Colon (tissue), 2 donors: ENCODE measurements around the gene WNT1.

Source experiments
- FAIRE-seq: peaks from 2 replicates; lab custom pipeline; 2012; peaks lifted over from hg19 to GRCh38; lab: Jason Lieb, UNC
- donor health status: control.
- donor health status: control.

The WNT1 gene

DNA sequence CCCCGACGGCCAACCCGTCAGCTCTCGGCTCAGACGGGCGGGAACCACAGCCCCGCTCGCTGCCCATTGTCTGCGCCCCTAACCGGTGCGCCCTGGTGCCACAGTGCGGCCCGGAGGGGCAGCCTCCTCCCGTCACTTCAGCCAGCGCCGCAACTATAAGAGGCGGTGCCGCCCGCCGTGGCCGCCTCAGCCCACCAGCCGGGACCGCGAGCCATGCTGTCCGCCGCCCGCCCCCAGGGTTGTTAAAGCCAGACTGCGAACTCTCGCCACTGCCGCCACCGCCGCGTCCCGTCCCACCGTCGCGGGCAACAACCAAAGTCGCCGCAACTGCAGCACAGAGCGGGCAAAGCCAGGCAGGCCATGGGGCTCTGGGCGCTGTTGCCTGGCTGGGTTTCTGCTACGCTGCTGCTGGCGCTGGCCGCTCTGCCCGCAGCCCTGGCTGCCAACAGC lies at the start of gene WNT1:
TSS of gene WNT1 (plus strand) at position 32 of the 450 bp plus-strand sequence. CDS start at position 361, 329 bp downstream.
- no peak for FAIRE-seq

DNA sequence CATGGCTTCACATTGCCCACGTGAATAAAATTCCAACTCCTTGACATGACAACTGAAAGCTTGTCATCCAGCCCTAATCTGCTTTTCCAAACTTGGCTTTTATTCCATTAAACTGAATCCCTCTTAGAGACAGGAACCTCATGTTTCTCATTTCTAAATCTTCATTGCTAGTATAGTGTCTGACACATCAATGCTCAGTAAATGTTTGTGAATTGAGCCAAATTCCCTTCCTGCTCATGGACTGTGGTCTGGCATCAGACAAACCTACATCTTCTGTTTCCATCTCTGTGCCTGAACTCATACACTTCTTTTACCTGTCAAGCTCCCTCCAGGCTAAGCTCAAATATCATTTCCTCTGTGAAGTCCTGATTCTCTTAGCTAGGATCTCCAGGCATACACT lies 48.6 kb upstream of the WNT1 start:
- FAIRE-seq = no peak

DNA sequence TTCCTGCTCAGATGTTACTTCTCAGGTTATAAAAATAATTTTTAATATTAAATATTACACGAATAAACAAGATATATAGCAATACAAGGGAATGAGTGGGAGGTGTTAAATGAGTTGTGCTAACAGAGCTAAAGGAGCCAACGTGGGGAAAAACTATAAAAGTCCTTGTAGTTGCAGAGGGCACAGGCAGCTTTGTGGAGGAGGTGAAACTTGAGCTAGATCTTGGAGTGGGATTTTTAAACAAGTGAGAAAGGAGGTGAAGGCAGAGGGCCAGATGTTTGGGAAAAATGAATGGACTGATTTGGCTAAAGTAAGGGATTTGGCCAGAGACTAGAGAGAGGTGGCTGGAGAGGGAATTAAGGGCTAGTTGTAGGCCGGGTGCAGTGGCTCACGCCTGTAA lies 47.6 kb upstream of the WNT1 start:
- no peak for FAIRE-seq

DNA sequence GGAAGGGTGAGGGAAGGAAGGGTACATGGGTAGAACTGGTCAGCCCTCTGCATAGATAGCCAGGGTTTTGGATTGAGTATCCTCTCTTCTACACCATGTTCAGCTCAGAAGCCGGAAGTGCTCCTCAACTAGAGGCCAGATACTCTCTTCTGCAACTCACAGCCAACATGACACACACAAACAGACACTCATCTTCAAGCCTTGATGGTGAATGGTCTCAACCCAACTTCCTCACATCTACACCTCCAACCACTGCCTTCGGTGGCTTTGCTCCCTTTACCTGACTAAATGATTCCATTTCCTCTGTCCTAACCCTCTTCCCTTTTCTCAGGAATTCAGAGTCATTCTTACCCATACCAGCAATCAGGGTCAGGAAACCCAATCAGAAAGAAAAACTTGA lies 45.2 kb upstream of the WNT1 start:
- FAIRE-seq = no peak

DNA sequence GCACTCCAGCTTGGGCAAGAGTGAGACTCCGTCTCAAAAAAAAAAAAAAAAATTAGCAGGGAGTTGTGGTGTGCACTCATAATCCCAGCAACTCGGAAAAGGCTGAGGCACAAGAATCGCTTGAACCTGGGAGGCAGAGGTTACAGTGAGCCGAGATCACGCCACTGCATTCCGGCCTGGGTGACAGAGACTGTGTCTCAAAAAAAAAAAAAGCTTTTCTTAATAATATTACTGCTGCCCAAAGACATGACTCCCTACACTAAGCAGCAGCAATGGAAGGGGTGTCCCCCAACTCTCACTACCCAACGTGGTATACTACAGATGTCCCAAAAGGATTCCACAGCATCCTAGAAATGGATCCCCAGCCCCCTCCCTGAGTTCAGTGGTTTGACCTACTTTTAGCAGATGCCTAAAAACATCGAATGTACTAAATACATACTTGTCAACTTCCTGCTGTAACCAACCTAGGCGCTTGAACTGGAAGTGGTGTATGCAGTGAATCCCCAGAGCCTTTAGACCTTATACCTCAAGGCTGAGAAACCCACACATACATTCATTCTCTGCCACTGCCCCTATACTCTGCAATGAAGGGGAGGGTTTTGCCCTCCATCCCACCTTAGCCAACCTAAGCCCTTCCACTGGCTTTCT lies 44.3 kb upstream of the WNT1 start:
- FAIRE-seq = no peak

DNA sequence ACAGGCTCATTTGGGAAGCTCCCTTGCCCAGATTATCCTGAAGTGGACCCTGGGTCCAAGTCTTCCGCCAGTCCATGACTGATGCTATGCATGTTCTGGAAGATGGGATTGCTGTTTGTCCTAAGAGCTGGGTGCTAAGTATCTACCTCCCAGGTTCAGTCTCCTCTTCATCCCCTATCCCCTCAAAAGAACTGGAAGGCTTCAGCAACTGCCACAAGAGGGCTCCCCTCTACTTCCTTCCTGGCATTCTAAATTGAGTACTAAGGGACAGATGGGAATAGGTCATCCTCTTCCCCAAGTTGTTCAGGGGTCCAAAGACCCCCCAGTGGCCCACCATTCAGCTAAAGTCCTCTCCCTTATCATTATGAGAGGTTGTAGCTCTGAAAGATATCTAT lies 43.8 kb upstream of the WNT1 start:
- FAIRE-seq = no peak

DNA sequence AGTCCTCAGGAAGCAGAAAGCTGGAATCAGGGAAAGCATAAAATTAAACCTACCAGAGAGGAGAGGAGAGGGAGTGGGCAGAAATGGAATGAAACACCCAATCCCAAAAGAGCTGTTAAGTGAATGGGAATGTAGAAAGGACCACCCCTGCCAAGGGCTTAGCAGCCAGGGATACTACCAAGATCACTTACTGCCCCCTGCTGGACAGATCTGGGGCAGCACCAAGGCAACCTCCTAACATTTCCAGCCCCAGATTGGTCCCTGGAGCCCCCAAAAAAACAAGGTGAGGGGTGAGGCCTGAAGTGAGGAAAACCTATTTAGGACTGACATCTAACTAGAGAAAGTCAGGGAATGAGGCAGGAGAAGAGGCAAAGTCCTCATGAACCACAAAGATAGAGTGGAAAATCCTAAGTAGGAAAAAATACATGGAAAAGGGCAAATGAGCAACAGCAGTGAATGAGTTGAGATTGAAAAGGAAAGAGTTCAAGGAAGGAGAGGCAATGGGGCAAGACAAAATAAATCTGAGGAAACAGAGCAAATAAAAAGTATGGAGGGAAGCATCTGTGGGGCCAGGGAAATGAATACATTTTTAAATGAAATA lies 41.6 kb upstream of the WNT1 start:
- no peak for FAIRE-seq

DNA sequence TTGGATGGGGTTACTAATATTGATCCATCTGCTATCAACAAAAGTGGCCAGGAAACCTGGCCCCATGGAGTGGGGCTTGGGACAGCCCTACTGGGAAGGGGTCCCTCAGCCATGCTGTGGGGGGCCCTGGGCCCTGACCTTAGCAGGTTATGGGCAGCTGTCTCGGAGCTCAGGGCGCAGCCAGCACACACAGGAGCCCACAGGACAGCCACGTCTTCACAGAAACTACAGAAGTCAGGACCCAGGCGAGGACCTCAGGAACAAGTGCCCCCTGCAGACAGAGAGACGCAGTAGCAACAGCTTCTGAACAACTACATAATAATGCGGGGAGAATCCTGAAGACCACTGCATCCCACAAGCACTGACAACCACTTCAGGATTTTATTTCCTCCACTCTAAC lies 41.0 kb upstream of the WNT1 start:
- FAIRE-seq = no peak

DNA sequence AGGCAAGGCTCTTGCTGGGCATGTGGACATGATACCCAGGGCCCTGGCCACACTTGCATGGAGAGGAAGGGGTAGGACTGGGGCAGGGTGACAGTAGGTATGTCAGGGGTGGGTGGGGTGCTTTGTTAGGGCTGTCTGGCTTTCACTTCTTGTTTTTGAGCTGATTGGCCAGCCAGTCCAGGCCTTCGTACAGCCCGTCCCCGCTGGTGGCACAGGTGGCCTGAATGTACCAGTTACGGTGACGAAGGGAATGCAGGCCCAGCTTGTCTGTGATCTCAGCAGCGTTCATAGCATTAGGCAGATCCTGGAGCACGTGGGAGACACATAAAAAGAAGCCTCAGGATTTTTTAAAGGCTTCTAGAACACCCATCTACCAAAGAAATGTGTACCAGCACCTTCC lies 39.3 kb upstream of the WNT1 start:
- no peak for FAIRE-seq

DNA sequence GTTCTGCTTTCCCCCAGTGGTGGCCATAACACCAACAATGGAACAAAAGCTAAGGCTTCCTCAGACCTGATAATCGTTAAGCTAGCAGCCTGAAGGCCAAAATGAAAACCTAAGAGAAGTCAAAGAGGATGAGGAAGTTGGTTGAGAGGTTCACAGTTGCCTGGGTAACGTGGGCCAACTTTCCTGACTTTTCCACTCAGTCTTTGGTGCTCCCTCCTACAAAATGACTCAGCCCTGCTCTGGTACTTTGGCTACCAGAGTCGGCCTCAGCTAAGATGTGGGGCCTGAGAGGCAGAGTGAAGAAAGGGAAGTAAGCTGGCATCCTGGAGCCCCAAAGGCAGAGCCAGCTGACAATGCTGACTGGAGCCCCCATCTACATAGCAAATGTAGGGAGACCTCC lies 37.9 kb upstream of the WNT1 start:
- FAIRE-seq = no peak

DNA sequence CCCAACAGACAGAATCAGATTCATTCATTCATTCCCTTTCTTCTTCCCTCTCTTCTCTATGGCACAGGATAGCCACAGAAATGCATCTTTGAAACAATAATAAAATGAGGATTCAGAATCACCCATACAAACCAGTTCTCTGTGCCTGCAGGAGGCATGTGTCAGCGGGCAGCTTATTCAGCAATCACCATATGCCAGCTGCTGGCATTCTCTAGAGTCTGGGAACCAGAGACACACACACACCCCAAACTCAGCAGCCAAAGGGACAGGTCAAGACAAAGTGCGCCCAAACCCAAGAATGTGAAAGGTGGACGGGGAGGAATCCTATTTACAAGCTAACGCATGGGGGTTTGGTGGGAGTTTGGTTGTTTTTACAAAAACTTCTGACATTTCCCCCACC lies 34.9 kb upstream of the WNT1 start:
- FAIRE-seq = no peak

DNA sequence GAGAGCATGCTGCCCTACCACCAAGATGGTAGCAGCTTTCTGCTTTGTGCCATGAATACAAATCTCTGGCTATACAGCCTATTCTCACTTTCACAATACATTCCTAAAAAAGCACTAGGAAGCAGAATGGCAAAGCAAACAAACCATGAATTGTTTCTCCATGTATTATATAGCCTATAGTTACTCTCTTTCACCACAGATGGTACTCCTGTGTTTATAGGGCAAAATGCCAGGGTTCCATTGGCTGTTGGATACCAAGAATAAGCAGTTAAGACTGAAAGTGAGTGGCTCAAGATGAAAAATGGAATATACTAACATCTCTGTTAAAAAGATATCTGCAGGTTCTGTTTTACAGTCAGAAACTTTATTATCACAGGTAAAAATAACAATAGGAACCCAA lies 31.9 kb upstream of the WNT1 start:
- FAIRE-seq = no peak

DNA sequence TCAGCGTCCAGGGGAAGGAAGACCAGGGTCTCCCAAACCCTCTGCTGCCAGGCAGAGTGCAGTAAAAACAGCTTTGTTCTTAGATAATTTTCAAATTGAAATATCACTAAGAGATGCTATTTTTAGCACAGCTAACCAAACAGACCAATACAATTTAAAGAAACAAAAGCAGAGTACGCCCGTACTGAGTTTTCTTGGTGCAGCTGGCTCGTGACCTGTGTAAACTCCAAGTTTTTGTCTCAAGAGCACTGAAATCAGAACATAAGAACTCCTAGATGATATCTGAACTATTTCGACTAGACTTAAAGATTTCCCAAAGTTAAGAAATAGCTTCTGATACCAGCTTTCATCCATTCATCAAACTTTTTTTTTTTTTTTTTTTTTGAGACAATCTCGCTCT lies 31.2 kb upstream of the WNT1 start:
- FAIRE-seq = no peak

DNA sequence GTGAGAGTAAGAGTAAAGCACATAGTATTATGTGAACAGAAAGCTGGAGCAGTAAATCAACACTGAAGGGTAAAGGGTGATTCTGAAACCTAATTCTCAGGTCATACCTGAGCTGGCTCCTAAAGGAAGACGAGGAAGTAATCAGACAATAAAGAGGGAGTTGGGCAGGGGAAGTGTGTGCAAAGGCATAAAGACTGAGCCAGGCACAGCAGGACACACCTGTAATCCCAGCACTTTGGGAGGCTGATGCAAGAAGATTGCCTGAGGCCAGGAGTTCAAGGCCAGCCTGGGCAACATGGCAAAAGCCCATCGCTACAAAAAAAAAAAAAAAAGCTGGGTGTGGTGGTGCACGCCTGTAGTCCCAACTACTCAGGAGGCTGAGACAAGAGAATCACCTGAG lies 30.4 kb upstream of the WNT1 start:
- no peak for FAIRE-seq

DNA sequence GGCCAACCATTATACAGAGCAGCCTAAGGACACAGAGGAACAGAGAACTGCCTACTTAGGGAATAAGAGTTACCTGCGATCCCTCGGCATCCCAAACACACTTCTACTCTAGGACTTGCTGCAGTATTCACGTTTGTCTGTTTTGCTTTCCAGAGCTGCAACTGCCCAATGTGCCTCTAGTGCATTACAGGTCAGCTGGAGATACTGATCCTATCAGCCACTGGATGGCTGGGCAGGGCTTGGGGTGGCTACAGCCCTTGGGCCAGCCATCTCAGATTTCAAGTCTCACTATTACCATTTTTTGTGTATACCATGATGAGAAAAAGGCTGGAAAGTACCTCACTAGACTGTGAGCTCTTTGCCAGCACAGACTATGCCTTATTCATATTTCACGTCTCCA lies 25.4 kb upstream of the WNT1 start:
- FAIRE-seq = no peak

DNA sequence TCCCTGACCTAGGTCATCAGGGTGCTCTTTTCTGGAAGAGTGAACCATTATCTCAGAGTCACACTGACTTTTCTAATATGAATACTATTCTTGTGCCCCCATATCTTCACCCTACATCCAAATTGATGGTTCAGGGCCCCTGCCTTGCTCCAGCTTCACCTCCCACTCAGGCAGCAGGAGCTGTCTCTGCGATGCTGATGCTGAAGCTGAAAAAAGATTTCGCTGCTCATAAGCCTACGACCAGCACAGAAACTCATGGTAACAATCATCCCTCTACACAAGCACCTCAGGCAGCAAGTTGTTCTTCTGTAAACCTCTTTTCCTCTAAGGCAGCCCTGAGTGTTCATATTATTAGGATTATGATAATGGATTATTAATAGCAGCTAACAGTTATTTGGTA lies 24.1 kb upstream of the WNT1 start:
- FAIRE-seq = no peak

DNA sequence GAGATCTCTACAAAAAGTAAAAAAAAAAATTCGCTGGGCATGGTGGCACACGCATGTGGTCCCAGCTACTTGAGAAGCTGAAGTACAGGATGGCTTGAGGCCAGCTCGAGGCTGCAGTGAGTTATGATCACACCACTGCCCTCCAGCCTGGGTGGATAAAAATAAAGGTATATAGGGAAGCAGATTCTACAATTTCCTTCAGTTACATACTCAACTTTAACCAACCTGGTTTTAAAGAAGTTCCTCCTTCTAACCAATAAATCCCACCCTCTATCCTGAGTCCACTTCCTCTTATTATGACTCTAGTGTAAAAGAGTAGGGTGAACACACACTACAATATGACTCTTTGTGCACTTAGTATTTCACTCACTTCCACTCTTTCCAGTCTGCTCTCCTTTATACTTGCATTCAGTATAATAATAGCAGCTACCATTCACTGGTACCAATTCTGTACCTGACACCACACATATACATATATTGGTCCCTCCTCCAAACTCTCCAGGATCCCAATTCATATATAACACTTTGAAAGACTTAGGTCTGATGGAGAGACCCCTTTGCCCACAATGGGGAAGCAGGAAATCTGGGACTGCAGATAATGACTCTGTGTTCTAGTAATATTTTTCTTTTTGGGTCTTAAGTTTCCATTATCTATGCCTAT lies 23.2 kb upstream of the WNT1 start:
- no peak for FAIRE-seq

DNA sequence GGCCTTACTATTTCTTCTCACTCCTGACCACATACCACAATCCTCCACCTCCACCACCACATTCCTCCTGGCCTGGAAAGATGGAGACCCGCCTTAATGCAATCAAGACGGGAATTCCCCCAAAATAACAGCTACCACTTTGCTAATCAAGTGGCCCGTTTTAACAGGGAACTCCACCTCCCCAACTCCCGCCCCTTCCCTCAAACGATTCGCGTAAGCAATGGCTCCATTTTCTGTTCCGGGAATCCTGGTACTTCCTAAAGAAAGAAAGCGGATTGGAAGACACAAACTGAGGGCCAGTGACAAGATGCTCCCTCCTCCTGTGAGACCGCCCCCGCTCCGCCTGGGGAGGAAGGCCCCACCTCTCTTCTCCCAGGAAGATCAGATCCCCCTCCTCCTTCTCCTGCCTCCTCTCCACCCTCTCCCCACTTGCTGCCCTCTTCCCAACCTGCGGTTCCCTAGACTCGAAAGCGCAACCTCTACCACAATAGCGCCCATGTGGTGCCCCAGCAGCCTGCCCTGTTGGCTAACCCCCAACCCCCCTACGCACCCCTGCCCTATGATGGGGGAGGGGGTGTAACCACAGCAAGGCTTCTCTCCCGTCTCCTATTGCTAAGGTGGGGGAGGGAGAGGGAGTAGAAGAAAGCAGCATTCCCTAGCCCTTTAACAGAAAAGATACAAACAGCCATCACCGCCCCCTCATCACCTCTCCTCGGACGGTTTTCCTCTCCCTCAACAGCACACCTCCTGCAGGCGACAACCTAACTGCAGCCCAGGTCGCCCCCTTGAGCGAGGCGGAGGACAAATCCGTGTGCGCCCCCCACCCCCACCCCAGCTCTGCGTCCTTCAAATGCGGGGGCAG lies 21.6 kb upstream of the WNT1 start:
- no peak for FAIRE-seq

DNA sequence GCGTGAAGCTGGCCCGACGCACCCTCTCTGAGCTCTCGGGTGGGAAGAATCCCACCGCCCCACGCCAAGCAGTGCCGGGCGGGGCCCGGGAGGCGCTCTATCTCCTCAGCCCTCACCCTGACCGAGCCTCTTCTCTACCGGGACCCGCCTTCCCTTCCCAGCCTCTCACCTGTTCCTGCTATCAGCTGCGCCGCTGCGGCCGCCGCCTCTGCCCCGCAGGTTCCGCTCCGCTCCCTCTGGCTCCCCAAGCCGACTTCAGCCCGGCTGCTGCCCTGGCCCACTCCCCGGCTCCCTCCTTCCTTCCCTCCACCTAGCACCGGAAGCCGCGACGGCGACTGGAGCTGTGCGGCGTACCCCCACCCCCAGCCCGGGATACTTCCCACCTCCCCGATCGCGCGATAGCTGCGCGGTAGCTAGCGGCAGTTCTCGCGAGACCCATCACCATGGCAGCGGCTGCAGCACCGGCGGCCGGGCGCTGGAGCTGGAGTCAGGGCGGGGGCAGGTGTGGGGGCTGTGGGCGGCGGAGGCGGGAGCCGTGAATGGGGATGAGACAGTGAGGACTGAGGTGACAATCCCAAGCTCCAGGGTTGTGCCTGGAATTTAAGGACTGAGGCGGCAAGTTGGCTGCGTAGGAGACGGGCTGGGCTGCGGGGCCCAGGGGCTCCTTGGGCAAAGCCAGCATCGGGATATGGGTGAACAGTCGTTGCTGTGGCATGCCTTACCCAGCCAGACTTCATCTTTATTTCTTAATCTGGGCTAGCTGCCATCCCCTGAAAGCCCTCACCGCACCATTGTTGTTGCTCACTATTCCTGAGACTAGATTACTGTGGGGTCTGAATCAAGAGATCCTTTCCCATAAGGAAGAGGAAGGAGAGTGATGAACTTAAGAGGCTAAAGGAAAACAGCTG lies 20.7 kb upstream of the WNT1 start, which contains the start of gene ARF3:
TSS of gene ARF3 (minus strand) at position 347 of the 908 bp plus-strand sequence. CDS start 16,392 bp downstream, outside the sequence.
- no peak for FAIRE-seq

DNA sequence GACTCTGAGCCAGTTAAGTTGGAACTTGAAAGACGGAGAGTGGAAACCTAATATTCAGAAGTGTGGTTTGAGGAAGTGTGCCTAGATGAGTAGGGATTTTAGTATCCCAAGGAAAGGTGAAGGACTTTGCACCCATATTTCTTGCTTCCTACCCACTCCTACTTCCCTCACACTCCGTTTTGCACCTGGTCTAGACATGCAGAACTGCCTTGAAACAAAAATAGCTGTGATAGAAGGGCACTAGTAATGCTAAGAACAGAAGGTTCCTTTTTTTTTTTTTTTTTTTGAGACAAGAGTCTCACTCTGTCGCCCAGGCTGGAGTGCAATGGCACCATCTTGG lies 20.1 kb upstream of the WNT1 start:
- FAIRE-seq = no peak

DNA sequence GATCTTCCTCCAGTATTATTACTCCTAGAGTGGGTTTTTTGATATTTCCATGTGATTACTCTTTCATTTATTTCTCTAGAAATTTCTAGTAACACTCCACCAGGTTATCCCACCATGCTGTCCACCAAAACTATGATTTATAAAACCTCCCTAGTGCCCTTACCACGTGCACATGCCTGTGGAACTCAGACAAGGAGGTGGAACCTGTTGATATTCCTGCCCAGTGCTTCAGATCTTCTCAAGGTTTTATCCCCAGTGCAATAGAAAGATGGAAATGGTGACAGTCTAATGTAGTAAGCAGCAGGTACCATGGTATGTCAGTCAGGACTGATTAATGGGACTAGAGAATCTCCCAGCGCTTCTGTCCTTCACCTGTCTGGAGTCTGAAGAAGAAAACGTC lies 17.3 kb upstream of the WNT1 start:
- no peak for FAIRE-seq

DNA sequence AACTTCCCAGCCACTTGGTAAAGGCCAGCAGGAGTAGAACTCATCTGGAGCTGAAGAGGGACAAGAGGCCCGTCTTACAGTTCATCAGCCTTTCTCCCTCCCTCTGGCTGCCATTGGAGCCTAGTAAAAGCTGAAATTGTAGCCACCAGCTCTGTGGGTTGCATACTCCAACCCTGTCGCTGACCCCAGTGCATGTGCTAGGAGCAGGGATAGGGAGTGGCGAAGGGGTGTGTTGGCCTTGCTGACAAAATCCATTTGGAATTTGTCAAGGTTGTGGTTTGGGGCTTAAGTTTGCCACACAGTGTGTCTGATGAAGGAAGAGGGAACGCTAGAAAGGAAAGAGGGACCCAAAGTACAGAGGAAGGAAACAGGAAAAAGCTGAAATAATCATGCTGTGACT lies 16.8 kb upstream of the WNT1 start:
- FAIRE-seq = no peak
